ENCODE results near the gene C7. TPM values are rescaled to one million over a fixed set of nuclear protein-coding genes. Genes with fewer than 3 reads are reported as not detected.

Gene C7
- total and polyA plus RNA-seq, 2 of the 13 experiments (the other 11 are each of a cell fraction or from before 2014, with no cell fraction given): 1.7 to 3.5 TPM

- no peak for TF ChIP-seq ZNF318 (CRISPR knock-in tag; IDR thresholded peaks at IDR 0.05)
- no peak for TF ChIP-seq ERF (CRISPR knock-in tag; IDR thresholded peaks at IDR 0.05)
- no peak for TF ChIP-seq ZNF747 (CRISPR knock-in tag; IDR thresholded peaks at IDR 0.05; ENCODE audit: borderline replicate concordance)
- no peak for TF ChIP-seq GRHL1 (CRISPR knock-in tag; conservative IDR thresholded peaks at IDR 0.05)
- no peak for TF ChIP-seq ZBTB14 (CRISPR knock-in tag; IDR thresholded peaks at IDR 0.05)
- TF ChIP-seq PBX2 (CRISPR knock-in tag; IDR thresholded peaks at IDR 0.05): no peak
- TF ChIP-seq DMTF1 (CRISPR knock-in tag; IDR thresholded peaks at IDR 0.05): no peak
- no peak for TF ChIP-seq ZNF256 (CRISPR knock-in tag; conservative IDR thresholded peaks at IDR 0.05)
- TF ChIP-seq TERF1 (CRISPR knock-in tag; IDR thresholded peaks at IDR 0.05): no peak
- no peak for TF ChIP-seq ELF3 (CRISPR knock-in tag; IDR thresholded peaks at IDR 0.05)
- TF ChIP-seq ZBTB33 (CRISPR knock-in tag; IDR thresholded peaks at IDR 0.05): no peak
Measured at GRCh38 chr5:40955313-40955712, 46.0 kb downstream of the C7 start (continued).
